K562 (cell line): ENCODE measurements around the gene RASEF.

Experiments
- CBX2 ChIP-seq: fragments of 200-600 bp; sonication (generic); IDR thresholded peaks from one replicate; pipeline ENCODE4 v1.6.1; 2012; ENCODE audit warnings: mild to moderate bottlenecking, low read length, inconsistent platforms; ENCODE audit not compliant: insufficient read depth, poor library complexity, severe bottlenecking
- CHD2 ChIP-seq: IDR thresholded peaks from 2 replicates; pipeline ENCODE4 v1.6.1; 2011; ENCODE audit warnings: low read depth, low read length
- ELF4 ChIP-seq: fragments of 450-650 bp; formaldehyde crosslinking; IDR thresholded peaks from 2 replicates; pipeline ENCODE4 v1.4.0; 2022; ENCODE audit warnings: missing genetic modification characterization
- EP300 ChIP-seq: IDR thresholded peaks from 2 replicates; pipeline ENCODE4 v1.6.1; 2012; ENCODE audit warnings: low read length, improper control_type of control experiment
- JUND ChIP-seq, 2 experiments: IDR thresholded peaks; 2 replicates in 1 of 2; 3 replicates in 1 of 2; pipeline ENCODE4 v1.6.1; 2011; ENCODE audit warnings: borderline replicate concordance in 2 of 2, low read depth in 2 of 2, low read length in 2 of 2, improper control_type of control experiment in 1 of 2, missing biosample characterization in 1 of 2, missing genetic modification characterization in 1 of 2, missing genetic modification reagents in 1 of 2
- KLF10 ChIP-seq: fragments of 250-450 bp; sonication (Bioruptor Pico); IDR thresholded peaks from 2 replicates; pipeline ENCODE4 v1.6.1; 2021; ENCODE audit warnings: matching md5 sums
- POLR2AphosphoS5 ChIP-seq: IDR thresholded peaks from 2 replicates; pipeline ENCODE4 v1.6.1; 2011; ENCODE audit warnings: mild to moderate bottlenecking, low read depth, low read length, moderate library complexity; ENCODE audit not compliant: control insufficient read depth, insufficient read depth
- SPI1 ChIP-seq: IDR thresholded peaks from 2 replicates; pipeline ENCODE4 v1.6.1; 2011; ENCODE audit warnings: low read depth, low read length, control low read depth, borderline replicate concordance
- TCF7L2 ChIP-seq: fragments of 150-350 bp; IDR thresholded peaks from 2 replicates; pipeline ENCODE4 v1.6.1; 2016; ENCODE audit warnings: low read depth, mild to moderate bottlenecking, low read length, moderate library complexity
- ZNF584 ChIP-seq: fragments of 200-800 bp; sonication (Bioruptor generic); IDR thresholded peaks from 2 replicates; pipeline ENCODE4 v1.6.1; 2016; ENCODE audit warnings: low read depth, mild to moderate bottlenecking, missing genetic modification characterization, missing compliant biosample characterization
- TF ChIP-seq, protein P1 (sequence below): fragments of 450-650 bp; IDR thresholded peaks from 2 replicates; pipeline ENCODE4 v1.6.1; 2017; ENCODE audit warnings: antibody characterized with exemption, mild to moderate bottlenecking
- TF ChIP-seq, protein P2 (sequence below): fragments of 450-650 bp; IDR thresholded peaks from 2 replicates; pipeline ENCODE4 v1.6.1; 2016; ENCODE audit warnings: missing biosample characterization, missing genetic modification characterization
- TF ChIP-seq, protein P3 (sequence below), 3 experiments: IDR thresholded peaks in 2 of 3; conservative IDR thresholded peaks in 1 of 3; 2 replicates each; pipeline ENCODE4 v1.5.1; 2011 to 2012; ENCODE audit warnings: low read length in 3 of 3, mild to moderate bottlenecking in 3 of 3, control low read depth in 2 of 3, improper control_type of control experiment in 1 of 3, inconsistent platforms in 1 of 3, low read depth in 1 of 3, mixed read lengths in 1 of 3, moderate library complexity in 1 of 3; ENCODE audit not compliant: insufficient read depth in 2 of 3

DNA sequence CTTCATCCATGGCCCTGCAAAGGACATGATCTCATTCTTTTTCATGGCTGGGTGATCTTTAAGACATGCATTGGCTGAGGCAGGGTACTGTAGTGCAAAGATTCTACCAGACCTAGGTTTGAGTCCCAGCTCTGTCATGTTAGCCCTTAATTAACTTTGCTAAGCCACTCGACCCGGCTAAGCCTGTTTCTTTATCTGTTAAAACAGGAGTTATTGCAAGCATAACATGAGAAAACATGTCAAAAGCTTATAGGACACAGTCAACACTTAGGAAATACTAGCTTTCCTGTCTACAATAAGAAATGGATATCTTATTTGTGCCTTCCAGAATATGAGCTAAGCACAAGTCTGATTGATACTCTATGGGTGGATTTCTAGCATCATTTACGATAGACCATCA, 92.6 kb downstream of the RASEF start:
- TF ChIP-seq TCF7L2 = no peak
- no peak for TF ChIP-seq EP300
- TF ChIP-seq ELF4 (CRISPR knock-in tag) = no peak
- TF ChIP-seq JUND (IDR thresholded peaks at IDR 0.05; ENCODE audit: borderline replicate concordance, low read depth, low read length) = no peak
- no peak for TF ChIP-seq JUND (tag; IDR thresholded peaks at IDR 0.05; ENCODE audit: borderline replicate concordance, low read depth, low read length)
- TF ChIP-seq, protein P1, sequence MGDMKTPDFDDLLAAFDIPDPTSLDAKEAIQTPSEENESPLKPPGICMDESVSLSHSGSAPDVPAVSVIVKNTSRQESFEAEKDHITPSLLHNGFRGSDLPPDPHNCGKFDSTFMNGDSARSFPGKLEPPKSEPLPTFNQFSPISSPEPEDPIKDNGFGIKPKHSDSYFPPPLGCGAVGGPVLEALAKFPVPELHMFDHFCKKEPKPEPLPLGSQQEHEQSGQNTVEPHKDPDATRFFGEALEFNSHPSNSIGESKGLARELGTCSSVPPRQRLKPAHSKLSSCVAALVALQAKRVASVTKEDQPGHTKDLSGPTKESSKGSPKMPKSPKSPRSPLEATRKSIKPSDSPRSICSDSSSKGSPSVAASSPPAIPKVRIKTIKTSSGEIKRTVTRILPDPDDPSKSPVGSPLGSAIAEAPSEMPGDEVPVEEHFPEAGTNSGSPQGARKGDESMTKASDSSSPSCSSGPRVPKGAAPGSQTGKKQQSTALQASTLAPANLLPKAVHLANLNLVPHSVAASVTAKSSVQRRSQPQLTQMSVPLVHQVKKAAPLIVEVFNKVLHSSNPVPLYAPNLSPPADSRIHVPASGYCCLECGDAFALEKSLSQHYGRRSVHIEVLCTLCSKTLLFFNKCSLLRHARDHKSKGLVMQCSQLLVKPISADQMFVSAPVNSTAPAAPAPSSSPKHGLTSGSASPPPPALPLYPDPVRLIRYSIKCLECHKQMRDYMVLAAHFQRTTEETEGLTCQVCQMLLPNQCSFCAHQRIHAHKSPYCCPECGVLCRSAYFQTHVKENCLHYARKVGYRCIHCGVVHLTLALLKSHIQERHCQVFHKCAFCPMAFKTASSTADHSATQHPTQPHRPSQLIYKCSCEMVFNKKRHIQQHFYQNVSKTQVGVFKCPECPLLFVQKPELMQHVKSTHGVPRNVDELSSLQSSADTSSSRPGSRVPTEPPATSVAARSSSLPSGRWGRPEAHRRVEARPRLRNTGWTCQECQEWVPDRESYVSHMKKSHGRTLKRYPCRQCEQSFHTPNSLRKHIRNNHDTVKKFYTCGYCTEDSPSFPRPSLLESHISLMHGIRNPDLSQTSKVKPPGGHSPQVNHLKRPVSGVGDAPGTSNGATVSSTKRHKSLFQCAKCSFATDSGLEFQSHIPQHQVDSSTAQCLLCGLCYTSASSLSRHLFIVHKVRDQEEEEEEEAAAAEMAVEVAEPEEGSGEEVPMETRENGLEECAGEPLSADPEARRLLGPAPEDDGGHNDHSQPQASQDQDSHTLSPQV = no peak
- TF ChIP-seq, protein P2, sequence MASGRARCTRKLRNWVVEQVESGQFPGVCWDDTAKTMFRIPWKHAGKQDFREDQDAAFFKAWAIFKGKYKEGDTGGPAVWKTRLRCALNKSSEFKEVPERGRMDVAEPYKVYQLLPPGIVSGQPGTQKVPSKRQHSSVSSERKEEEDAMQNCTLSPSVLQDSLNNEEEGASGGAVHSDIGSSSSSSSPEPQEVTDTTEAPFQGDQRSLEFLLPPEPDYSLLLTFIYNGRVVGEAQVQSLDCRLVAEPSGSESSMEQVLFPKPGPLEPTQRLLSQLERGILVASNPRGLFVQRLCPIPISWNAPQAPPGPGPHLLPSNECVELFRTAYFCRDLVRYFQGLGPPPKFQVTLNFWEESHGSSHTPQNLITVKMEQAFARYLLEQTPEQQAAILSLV (tag) = no peak
- TF ChIP-seq, protein P3, sequence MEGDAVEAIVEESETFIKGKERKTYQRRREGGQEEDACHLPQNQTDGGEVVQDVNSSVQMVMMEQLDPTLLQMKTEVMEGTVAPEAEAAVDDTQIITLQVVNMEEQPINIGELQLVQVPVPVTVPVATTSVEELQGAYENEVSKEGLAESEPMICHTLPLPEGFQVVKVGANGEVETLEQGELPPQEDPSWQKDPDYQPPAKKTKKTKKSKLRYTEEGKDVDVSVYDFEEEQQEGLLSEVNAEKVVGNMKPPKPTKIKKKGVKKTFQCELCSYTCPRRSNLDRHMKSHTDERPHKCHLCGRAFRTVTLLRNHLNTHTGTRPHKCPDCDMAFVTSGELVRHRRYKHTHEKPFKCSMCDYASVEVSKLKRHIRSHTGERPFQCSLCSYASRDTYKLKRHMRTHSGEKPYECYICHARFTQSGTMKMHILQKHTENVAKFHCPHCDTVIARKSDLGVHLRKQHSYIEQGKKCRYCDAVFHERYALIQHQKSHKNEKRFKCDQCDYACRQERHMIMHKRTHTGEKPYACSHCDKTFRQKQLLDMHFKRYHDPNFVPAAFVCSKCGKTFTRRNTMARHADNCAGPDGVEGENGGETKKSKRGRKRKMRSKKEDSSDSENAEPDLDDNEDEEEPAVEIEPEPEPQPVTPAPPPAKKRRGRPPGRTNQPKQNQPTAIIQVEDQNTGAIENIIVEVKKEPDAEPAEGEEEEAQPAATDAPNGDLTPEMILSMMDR (IDR thresholded peaks at IDR 0.05 in 2 of 3, conservative IDR thresholded peaks at IDR 0.05 in 1 of 3; ENCODE audit: insufficient read depth in 2 of 3, low read depth in 1 of 3, low read length in 3 of 3) = no peak
- no peak for TF ChIP-seq POLR2AphosphoS5
- no peak for TF ChIP-seq KLF10 (CRISPR knock-in tag)
- no peak for TF ChIP-seq ZNF584 (CRISPR knock-in tag)
- TF ChIP-seq CBX2 = no peak
- TF ChIP-seq CHD2 = no peak
- TF ChIP-seq SPI1 = no peak
